ENCODE measurements around the gene CABP5. TPM values are rescaled to one million over a fixed set of nuclear protein-coding genes. Genes with fewer than 3 reads are reported as not detected.

Gene CABP5
- polyA plus RNA-seq, 3 donors: 0.17 TPM; not detected in 2

DNA sequence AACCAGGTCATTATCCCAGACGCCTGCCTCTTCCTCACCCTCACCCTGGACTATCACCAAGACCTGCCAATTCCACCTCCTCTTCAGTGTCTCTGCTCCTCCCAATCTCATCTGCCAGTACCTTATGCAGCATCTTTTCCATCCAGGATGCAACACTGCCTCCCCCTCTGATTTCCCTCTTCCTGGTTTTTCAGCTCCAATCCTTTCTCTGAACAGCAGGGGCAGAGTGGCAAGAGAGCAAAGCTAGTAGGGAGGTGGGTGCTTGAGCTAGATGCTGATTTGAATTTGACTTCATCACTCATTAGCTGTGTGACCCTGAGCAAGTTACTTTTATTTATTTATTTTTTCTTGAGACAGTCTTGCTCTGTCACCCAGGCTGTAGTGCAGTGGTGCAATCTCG, 25.6 kb upstream of the CABP5 start:
- DNase-seq: no peak

DNA sequence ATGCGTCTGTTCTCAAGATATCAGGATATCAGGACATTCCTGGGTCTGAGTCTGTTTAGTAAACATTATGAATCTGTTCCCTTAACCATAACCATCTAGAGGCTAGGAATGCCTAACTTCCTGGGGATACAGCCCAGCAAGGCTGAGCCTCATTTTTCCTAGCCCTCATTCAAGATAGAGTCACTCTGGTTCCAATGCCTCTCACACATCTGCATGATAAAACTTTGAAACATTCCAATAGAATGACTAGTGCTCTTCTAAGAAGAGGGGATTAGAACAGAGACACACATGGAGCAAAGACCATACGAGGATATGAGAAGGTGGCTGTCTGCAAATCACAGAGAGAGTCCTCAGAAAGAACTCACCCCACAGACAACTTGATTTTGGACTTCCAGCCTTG, 20.6 kb upstream of the CABP5 start:
- Mint-ChIP-seq H3K4me3 (no peak overlapping the region), H3K27ac (no peak overlapping the region), H3K27me3 (ENCODE audit: low read depth in 3 of 3) (peaks cover 13 to 21% (median 19%) of the 10 kb centered on the region in 3 donors), H3K4me1 (no peaks in the 10 kb centered on the region), H3K9me3 (peaks cover 0 to 3% (median 0%) of the 10 kb centered on the region in 7 donors), H3K36me3 (no peaks in the 10 kb centered on the region)
- TF ChIP-seq, protein P1, sequence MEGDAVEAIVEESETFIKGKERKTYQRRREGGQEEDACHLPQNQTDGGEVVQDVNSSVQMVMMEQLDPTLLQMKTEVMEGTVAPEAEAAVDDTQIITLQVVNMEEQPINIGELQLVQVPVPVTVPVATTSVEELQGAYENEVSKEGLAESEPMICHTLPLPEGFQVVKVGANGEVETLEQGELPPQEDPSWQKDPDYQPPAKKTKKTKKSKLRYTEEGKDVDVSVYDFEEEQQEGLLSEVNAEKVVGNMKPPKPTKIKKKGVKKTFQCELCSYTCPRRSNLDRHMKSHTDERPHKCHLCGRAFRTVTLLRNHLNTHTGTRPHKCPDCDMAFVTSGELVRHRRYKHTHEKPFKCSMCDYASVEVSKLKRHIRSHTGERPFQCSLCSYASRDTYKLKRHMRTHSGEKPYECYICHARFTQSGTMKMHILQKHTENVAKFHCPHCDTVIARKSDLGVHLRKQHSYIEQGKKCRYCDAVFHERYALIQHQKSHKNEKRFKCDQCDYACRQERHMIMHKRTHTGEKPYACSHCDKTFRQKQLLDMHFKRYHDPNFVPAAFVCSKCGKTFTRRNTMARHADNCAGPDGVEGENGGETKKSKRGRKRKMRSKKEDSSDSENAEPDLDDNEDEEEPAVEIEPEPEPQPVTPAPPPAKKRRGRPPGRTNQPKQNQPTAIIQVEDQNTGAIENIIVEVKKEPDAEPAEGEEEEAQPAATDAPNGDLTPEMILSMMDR (IDR thresholded peaks at IDR 0.05): no peak
- no peaks in the 10 kb centered on the region for H4K20me1 ChIP-seq (ENCODE audit: insufficient read depth, low read length)
- WGBS (ENCODE audit: insufficient coverage): no CpG with 5 or more reads among the region's 2 CpGs
- no peak overlapping the region for H3K9ac ChIP-seq (ENCODE audit: insufficient read depth, low read length, poor library complexity, severe bottlenecking)
- H3K27me3 ChIP-seq (ENCODE audit: control insufficient read depth in 2 of 2, insufficient read depth in 2 of 2, low read length in 2 of 2): no peaks in the 10 kb centered on the region
- no peaks in the 10 kb centered on the region for H3K4me1 ChIP-seq (ENCODE audit: control insufficient read depth in 1 of 2, insufficient read depth in 2 of 2, low read length in 2 of 2)
- H3K9me3 ChIP-seq (replicated peaks in 1 of 2; ENCODE audit: control insufficient read depth in 1 of 2, insufficient read depth in 1 of 2, low read length in 2 of 2): no peaks in the 10 kb centered on the region
- no peak overlapping the region for H3K27ac ChIP-seq (ENCODE audit: low read depth in 1 of 2, low read length in 2 of 2)
- H3K36me3 ChIP-seq (replicated peaks in 1 of 2; ENCODE audit: control insufficient read depth in 1 of 2, insufficient read depth in 2 of 2, low read length in 2 of 2): no peaks in the 10 kb centered on the region
- H3K4me2 ChIP-seq (replicated peaks; ENCODE audit: extremely low read depth, low read length, poor library complexity, severe bottlenecking): no peak overlapping the region
- no peak for DNase-seq
- H3K79me2 ChIP-seq (ENCODE audit: insufficient read depth, low read length): no peaks in the 10 kb centered on the region
- no peak overlapping the region for H2AFZ ChIP-seq (ENCODE audit: insufficient read depth, low read depth, low read length, poor library complexity, severe bottlenecking)
- no peak overlapping the region for H3K4me3 ChIP-seq (replicated peaks in 1 of 3; ENCODE audit: low read depth in 2 of 3, low read length in 3 of 3)
- intact Hi-C loops (cut with micrococcal nuclease): no loop called here

More for the DNA sequence above, 25.6 kb upstream of the CABP5 start:
- Mint-ChIP-seq H3K36me3 (no peaks in the 10 kb centered on the region), H3K27me3 (ENCODE audit: low read depth in 3 of 3) (peaks cover 9 to 10% (median 10%) of the 10 kb centered on the region in 3 donors), H3K27ac (no peak overlapping the region), H3K4me3 (no peak overlapping the region), H3K9me3 (peaks cover 0 to 3% (median under 1%) of the 10 kb centered on the region in 7 donors), H3K4me1 (no peaks in the 10 kb centered on the region)
- H3K4me3 ChIP-seq (replicated peaks in 1 of 3; ENCODE audit: low read depth in 2 of 3, low read length in 3 of 3): no peak overlapping the region
- no peak overlapping the region for H3K4me2 ChIP-seq (replicated peaks; ENCODE audit: extremely low read depth, low read length, poor library complexity, severe bottlenecking)
- no peaks in the 10 kb centered on the region for H3K27me3 ChIP-seq (ENCODE audit: control insufficient read depth in 2 of 2, insufficient read depth in 2 of 2, low read length in 2 of 2)
- H3K9ac ChIP-seq (ENCODE audit: insufficient read depth, low read length, poor library complexity, severe bottlenecking): no peak overlapping the region
- H3K79me2 ChIP-seq (ENCODE audit: insufficient read depth, low read length): no peaks in the 10 kb centered on the region
- H2AFZ ChIP-seq (ENCODE audit: insufficient read depth, low read depth, low read length, poor library complexity, severe bottlenecking): no peak overlapping the region
- no peaks in the 10 kb centered on the region for H4K20me1 ChIP-seq (ENCODE audit: insufficient read depth, low read length)
- no peaks in the 10 kb centered on the region for H3K9me3 ChIP-seq (replicated peaks in 1 of 2; ENCODE audit: control insufficient read depth in 1 of 2, insufficient read depth in 1 of 2, low read length in 2 of 2)
- H3K4me1 ChIP-seq (ENCODE audit: control insufficient read depth in 1 of 2, insufficient read depth in 2 of 2, low read length in 2 of 2): no peaks in the 10 kb centered on the region
- no peaks in the 10 kb centered on the region for H3K36me3 ChIP-seq (replicated peaks in 1 of 2; ENCODE audit: control insufficient read depth in 1 of 2, insufficient read depth in 2 of 2, low read length in 2 of 2)
- no peak overlapping the region for H3K27ac ChIP-seq (ENCODE audit: low read depth in 1 of 2, low read length in 2 of 2)
- TF ChIP-seq, protein P1 (IDR thresholded peaks at IDR 0.05): no peak
- intact Hi-C loops (cut with micrococcal nuclease): no loop called here
- 56% methylated on average over 1 of the region's 2 CpGs for WGBS (ENCODE audit: insufficient coverage)
